CD4-positive, alpha-beta T cell treated with Interferon alpha-2 for 1 hour (primary cell): ENCODE data around the gene RPL14.
"Not testable (repeated sequence)": the region's sequence is repeated elsewhere in the genome, so short reads cannot be mapped to it uniquely, and the experiment has no call there.

ENCODE experiments used
- DNase-seq, 2 donors: peaks; one replicate each; pipeline ENCODE4 v3.0.0-alpha.2; 2020 to 2022

Gene RPL14

GRCh38 chr3:40456940-40457823, at the start of gene RPL14:
TSS of gene RPL14 (plus strand) at chr3:40457339. CDS start at chr3:40457472, 133 bp downstream.
- DNase-seq, result peak; percentile 94 to 96

GRCh38 chr3:40407611-40408010, 49.5 kb upstream of the RPL14 start:
- no peak for DNase-seq

- DNase-seq, result no peak
Observed at GRCh38 chr3:40414270-40414669, 42.9 kb upstream of the RPL14 start.

GRCh38 chr3:40417845-40418543, 39.1 kb upstream of the RPL14 start:
- DNase-seq, result no peak

GRCh38 chr3:40422861-40423260, 34.3 kb upstream of the RPL14 start:
- no peak for DNase-seq

GRCh38 chr3:40427045-40427669, 30.0 kb upstream of the RPL14 start:
- no peak for DNase-seq

GRCh38 chr3:40432793-40433192, 24.3 kb upstream of the RPL14 start:
- DNase-seq, result no peak

GRCh38 chr3:40437889-40438288, 19.2 kb upstream of the RPL14 start:
- DNase-seq, result no peak

- DNase-seq, result no peak
Observed at GRCh38 chr3:40445062-40445461, 12.1 kb upstream of the RPL14 start.

- DNase-seq, result no peak
Observed at GRCh38 chr3:40445880-40446279, 11.3 kb upstream of the RPL14 start.

GRCh38 chr3:40450438-40450837, 6.7 kb upstream of the RPL14 start:
- DNase-seq, result no peak

- DNase-seq, result no peak
Observed at GRCh38 chr3:40451551-40451950, 5.6 kb upstream of the RPL14 start.

GRCh38 chr3:40452057-40452456, 5.1 kb upstream of the RPL14 start:
- DNase-seq, result no peak

- no peak for DNase-seq
Observed at GRCh38 chr3:40452562-40452875, 4.6 kb upstream of the RPL14 start.

GRCh38 chr3:40452876-40453730, 4.0 kb upstream of the RPL14 start:
- DNase-seq, result peak; percentile 97

- DNase-seq, result no peak
Observed at GRCh38 chr3:40453933-40454332, 3.2 kb upstream of the RPL14 start.

- DNase-seq, result no peak
Observed at GRCh38 chr3:40455328-40455727, 1.8 kb upstream of the RPL14 start.

- DNase-seq, result no peak
Observed at GRCh38 chr3:40456279-40456939, 730 bp upstream of the RPL14 start.

- DNase-seq, result no peak
Observed at GRCh38 chr3:40458473-40458872, 1.3 kb downstream of the RPL14 start.

- DNase-seq, result not testable (repeated sequence)
Observed at GRCh38 chr3:40460481-40460880, 3.3 kb downstream of the RPL14 start.

GRCh38 chr3:40461161-40461560, 4.0 kb downstream of the RPL14 start:
- no peak for DNase-seq

GRCh38 chr3:40462838-40463237, 5.7 kb downstream of the RPL14 start:
- not testable (repeated sequence) for DNase-seq
